ENCODE data around the gene QRICH1.
A peak's percentile ranks its signal among the peaks of the same experiment; 100 is the strongest.

GRCh38 chr3:49132437-49133225 lies 38.8 kb upstream of the QRICH1 start, which contains the start of gene LAMB2:
- peak in 1 of 2 donors; percentile 59 for TF ChIP-seq POLR2A (IDR thresholded peaks at IDR 0.05)
- peak in 1 of 6 experiments; percentile 7 for TF ChIP-seq CTCF (IDR thresholded peaks at IDR 0.05)
